Gastrocnemius medialis (tissue), 4 donors: ENCODE data around the gene SCGB2B2.

Experiments used
- CTCF ChIP-seq, 5 experiments: fragments of 450-650 bp in 3 of 5; fragments of 200-600 bp in 2 of 5; sonication (generic) in 2 of 5; IDR thresholded peaks in 4 of 5; conservative IDR thresholded peaks in 1 of 5; 1 replicate in 4 of 5; 2 replicates in 1 of 5; pipeline ENCODE4 v1.5.1; 2016 to 2019; ENCODE audit warnings: antibody characterized with exemption in 5 of 5, mild to moderate bottlenecking in 3 of 5, moderate library complexity in 3 of 5
- POLR2A ChIP-seq, 2 donors: fragments of 450-650 bp; IDR thresholded peaks; one replicate each; pipeline ENCODE4 v1.6.1; 2017; ENCODE audit warnings: antibody characterized with exemption in 2 of 2, mild to moderate bottlenecking in 2 of 2, moderate library complexity in 2 of 2

- no peak for TF ChIP-seq POLR2A (IDR thresholded peaks at IDR 0.05)
- no peak for TF ChIP-seq CTCF (IDR thresholded peaks at IDR 0.05 in 4 of 5, conservative IDR thresholded peaks at IDR 0.05 in 1 of 5)
Measured at GRCh38 chr19:34692549-34692948, 15.6 kb upstream of the SCGB2B2 start.
